Activated CD8-positive, alpha-beta memory T cell treated with anti-CD3 and anti-CD28 coated beads, Interleukin-2, amount 50 U/mL, for 24 hours (primary cell): ENCODE measurements around the gene BAHD1.
"Not testable (repeated sequence)": the region's sequence is repeated elsewhere in the genome, so short reads cannot be mapped to it uniquely, and the experiment has no call there.

Experiments
- DNase-seq: peaks from one replicate; pipeline ENCODE4 v3.0.0-alpha.2; 2020; ENCODE audit errors: extremely low read depth

BAHD1 gene

GRCh38 chr15:40445421-40445922 is 4.7 kb downstream of the BAHD1 start:
- DNase-seq, result no peak

- no peak for DNase-seq
These were observed 5.4 kb downstream of the BAHD1 start for GRCh38 chr15:40446144-40446543.

GRCh38 chr15:40448354-40448753 is 7.6 kb downstream of the BAHD1 start:
- DNase-seq, result no peak

DNA sequence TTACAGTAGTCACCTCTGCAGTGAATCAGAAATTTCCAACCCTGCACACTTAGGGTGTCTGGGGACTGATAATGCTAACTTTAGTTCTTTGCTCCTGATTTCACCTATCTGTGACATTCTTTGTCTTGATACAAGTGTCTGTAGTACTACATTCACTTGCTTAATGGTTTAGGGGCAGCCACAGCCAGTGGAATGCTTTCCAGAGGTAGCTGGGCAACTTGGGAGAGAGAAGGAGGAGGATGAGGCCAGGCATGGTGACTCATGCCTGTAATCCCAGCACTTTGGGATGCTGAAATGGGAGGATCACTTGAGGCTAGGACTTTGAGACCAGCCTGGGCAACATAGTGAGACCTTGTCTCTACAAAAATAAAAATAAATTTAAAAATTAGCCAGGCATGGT is 8.5 kb downstream of the BAHD1 start:
- no peak for DNase-seq

DNA sequence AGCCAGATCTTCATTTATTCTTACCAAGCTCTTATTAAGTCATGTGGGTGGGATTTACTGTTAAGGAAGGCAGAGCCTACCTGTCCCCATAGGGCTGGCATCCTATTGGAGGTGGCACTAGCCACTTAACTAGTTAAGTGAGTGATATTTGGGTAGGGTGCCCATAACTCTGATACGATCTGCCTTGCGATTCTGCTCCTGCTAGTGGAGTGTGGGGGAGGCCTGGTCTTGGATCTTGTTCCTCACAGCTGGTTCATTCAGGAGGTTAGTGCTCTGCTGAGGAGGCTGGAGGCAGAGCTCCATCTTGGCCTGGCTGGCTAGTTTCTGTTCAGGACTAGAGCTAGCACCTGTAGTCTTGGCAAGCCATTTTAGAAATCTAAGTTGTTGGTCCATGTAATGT is 9.3 kb downstream of the BAHD1 start:
- DNase-seq, result no peak

- DNase-seq, result no peak
These were observed 10.9 kb downstream of the BAHD1 start for GRCh38 chr15:40451527-40452158.

- DNase-seq, result no peak
These were observed 11.7 kb downstream of the BAHD1 start for GRCh38 chr15:40452296-40453090.

- DNase-seq, result not testable (repeated sequence)
These were observed 13.2 kb downstream of the BAHD1 start for GRCh38 chr15:40453941-40454340.

GRCh38 chr15:40454904-40455391 is 14.2 kb downstream of the BAHD1 start:
- no peak for DNase-seq

GRCh38 chr15:40456299-40456712 is 15.6 kb downstream of the BAHD1 start:
- no peak for DNase-seq

DNA sequence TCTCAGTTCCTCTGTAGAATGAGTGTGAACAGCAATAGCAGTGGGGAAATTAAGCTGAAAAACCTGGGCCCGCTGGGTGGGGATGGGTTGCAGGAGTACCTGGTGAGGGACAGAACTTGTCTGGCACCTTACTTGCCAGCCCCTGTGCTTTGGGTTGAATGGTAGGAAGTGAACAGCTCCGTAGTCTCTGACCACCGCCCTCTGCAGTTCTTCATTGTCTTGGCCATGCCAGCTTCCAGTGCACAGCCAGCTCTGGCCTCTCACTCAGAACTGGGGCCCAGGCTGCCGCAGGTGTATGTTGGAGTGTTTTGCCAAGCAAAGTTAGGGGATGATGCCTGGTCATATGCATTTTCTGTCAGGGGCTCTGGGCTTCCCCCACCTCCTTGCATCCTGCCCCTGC is 16.0 kb downstream of the BAHD1 start:
- DNase-seq, result no peak

GRCh38 chr15:40458495-40459371 is 18.0 kb downstream of the BAHD1 start:
- no peak for DNase-seq

DNA sequence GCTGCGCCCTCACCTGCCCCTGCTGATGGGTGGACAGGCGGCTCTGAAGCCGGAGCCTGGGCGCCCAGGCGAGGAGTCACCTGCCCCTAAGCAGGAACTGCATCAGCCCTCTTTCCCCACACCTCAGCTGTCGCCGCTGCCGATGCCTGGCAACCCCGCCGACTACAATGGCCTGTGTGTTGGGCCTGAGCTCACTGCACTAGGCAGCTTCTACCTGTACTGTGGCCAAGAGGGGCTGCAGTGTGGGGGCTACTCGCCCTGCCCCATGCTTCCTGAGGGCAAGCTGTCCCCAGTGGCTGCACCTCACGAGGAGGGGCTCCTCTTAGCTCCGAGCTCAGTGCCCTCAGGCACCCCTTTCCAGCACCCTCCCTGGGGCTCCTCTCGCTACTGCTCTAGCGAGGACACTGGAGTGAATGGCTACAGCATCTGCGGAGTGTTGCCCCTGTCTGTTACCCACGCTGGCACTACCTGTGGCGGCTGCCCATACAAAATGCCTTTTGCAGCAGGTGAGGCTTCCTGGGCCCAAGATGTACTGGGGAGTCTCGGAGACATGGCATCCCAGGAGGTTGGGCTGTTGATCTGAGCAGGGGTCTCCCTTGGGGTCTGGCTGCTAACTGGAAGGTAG is 18.8 kb downstream of the BAHD1 start:
- no peak for DNase-seq

DNA sequence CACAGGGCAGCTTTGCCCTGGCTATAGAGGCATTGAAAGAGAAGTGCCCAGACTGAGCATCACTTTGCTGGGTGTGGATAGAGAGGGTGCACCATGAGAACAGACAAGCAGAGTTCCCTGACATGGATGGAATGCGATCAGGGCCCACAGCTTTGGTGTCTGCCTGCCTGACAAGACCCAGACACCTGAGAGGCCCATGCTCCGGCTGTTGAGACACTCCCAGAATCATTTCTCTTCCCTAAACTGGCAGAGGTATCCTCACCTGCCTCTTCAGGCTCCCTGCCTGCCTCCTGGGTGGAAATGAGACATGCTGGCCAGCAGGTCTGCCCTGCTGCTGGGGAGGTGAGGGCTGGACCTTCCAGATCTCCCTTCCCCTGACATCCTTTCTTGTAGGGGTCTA is 19.7 kb downstream of the BAHD1 start:
- no peak for DNase-seq

- DNase-seq, result no peak
These were observed 21.2 kb downstream of the BAHD1 start for GRCh38 chr15:40461958-40462357.

DNA sequence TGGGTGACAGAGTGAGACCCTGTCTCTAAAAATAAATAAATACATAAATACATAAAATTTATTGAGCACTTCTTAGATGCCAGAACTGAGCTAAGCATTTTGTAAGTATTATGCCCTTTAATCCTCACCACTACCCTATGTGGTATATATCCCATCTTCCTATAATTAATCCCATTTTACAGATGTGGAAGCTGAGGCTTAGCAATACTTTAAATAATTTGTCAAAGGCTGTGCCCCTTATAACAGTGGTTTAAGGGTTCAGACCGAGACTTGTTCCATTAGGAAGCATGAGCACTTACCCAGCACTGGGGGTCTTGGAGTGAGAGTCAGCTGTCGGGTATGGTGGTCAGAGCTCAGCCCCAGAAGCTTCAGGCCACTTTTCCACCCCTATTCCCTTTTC is 22.5 kb downstream of the BAHD1 start:
- DNase-seq, result no peak

GRCh38 chr15:40463886-40464545 is 23.3 kb downstream of the BAHD1 start:
- DNase-seq, result no peak

DNA sequence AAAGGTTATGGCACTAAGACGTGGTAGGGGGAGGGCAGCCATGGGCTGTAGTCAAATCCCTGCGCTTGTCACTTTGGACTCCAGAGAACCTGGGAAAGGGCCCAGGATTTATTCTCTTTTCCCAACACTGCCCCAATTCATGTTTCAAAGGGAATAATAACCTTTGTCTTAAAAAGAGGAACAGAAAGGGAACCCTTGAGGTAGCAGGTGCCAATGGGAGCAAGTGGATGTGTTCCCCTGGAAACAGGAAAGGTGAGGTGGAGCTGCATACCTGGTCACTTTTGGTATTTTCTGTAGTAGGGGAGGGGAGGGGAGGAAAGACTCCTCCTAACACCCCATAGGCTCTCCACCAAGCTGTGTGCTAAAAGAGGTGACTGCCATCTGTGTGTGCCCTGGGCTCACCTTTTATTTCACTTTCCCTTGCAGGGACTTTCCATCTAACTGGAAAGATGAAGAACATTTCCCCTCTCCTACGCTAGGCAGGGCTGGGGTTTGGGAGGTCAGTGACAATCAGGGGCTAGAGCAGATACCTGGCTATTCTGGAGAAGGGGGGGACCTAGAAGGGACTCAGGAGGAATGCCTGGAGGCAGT is 23.9 kb downstream of the BAHD1 start:
- DNase-seq, result no peak

- no peak for DNase-seq
These were observed 25.2 kb downstream of the BAHD1 start for GRCh38 chr15:40465939-40466338.

GRCh38 chr15:40466426-40467260 is 25.9 kb downstream of the BAHD1 start:
- DNase-seq, result no peak
